Activated B cell treated with CpG ODN at 0.5 μM for 24 hours (primary cell): Measurements from ENCODE around the gene NFYB. TPM values are rescaled to one million over a fixed set of nuclear protein-coding genes. Genes with fewer than 3 reads are reported as not detected.

Experiments
- ATAC-seq: fragments of 200-7000 bp; cut with Tn5 transposase; one replicate; pipeline ENCODE4 v1.10.0; 2021; ENCODE audit warnings: low read depth, mild to moderate bottlenecking, moderate library complexity
- CTCF ChIA-PET: fragments of 350-600 bp; sonication (Branson Sonifier 250); formaldehyde crosslinking; loops from one replicate; lab custom pipeline; 2021; ENCODE audit warnings: antibody characterized with exemption; lab: Charles Lee
- POLR2A ChIA-PET: fragments of 350-600 bp; sonication (Branson Sonifier 250); formaldehyde crosslinking; loops from one replicate; lab custom pipeline; 2021; ENCODE audit warnings: antibody characterized with exemption; lab: Charles Lee
- DNase-seq: peaks from one replicate; pipeline ENCODE4 v3.0.0; 2022
- H3K27ac Mint-ChIP-seq: one replicate; pipeline ENCODE4 v1.8.0; 2020; ENCODE audit warnings: mixed read lengths
- H3K27me3 Mint-ChIP-seq: one replicate; pipeline ENCODE4 v1.8.0; 2021; ENCODE audit warnings: mixed read lengths
- H3K36me3 Mint-ChIP-seq: one replicate; pipeline ENCODE4 v1.8.0; 2021; ENCODE audit warnings: low read depth, mixed read lengths
- H3K4me1 Mint-ChIP-seq: one replicate; pipeline ENCODE4 v1.8.0; 2021; ENCODE audit warnings: mixed read lengths
- H3K4me3 Mint-ChIP-seq: one replicate; pipeline ENCODE4 v1.8.0; 2020; ENCODE audit warnings: mild to moderate bottlenecking, mixed read lengths
- H3K9me3 Mint-ChIP-seq: one replicate; pipeline ENCODE4 v1.8.0; 2020; ENCODE audit warnings: mixed read lengths
- CTCF ChIP-seq: fragments of 200-600 bp; IDR thresholded peaks from one replicate; pipeline ENCODE4 v1.8.0; 2022; ENCODE audit warnings: antibody characterized with exemption, mild to moderate bottlenecking
- intact Hi-C: fragments of 100-400 bp; cut with micrococcal nuclease; formaldehyde crosslinking; loops from one replicate; pipeline ENCODE4 v1.15.1; 2024
- total RNA-seq: library from RNA; stranded (reverse); gene quantifications from 2 replicates; pipeline ENCODE4 v1.2.3, GENCODE V29; 2022

The NFYB gene
- total RNA-seq, 1 donor from 2014 or later, result 17.0 TPM

- Mint-ChIP-seq H3K36me3 (no peaks in the 10 kb centered on the region), H3K4me3 (no peak overlapping the region), H3K27ac (no peak overlapping the region), H3K9me3 (no peaks in the 10 kb centered on the region), H3K27me3 (peaks cover 17% of the 10 kb centered on the region), H3K4me1 (peaks cover 6% of the 10 kb centered on the region)
- no peak for DNase-seq
- TF ChIP-seq CTCF, result no peak
- no peak for ATAC-seq
- intact Hi-C loops, result no loop called here
- CTCF ChIA-PET, result no interaction called here
- POLR2A ChIA-PET, result no interaction called here
These were observed 14.8 kb upstream of the NFYB start for GRCh38 chr12:104152685-104153241.

GRCh38 chr12:104150416-104150815 lies 12.4 kb upstream of the NFYB start:
- Mint-ChIP-seq H3K27ac (no peak overlapping the region), H3K36me3 (no peaks in the 10 kb centered on the region), H3K4me3 (no peak overlapping the region), H3K27me3 (peaks cover 19% of the 10 kb centered on the region), H3K9me3 (peaks cover 4% of the 10 kb centered on the region), H3K4me1 (peaks cover 7% of the 10 kb centered on the region)
- DNase-seq (no peak), ATAC-seq (no peak)
- TF ChIP-seq CTCF, result no peak
- intact Hi-C loops, result no loop called here
- CTCF ChIA-PET, result no interaction called here
- POLR2A ChIA-PET, result no interaction called here

GRCh38 chr12:104147346-104147745 lies 9.3 kb upstream of the NFYB start:
- peaks cover 19% of the 10 kb centered on the region for H3K27me3 Mint-ChIP-seq
- peaks cover 6% of the 10 kb centered on the region for H3K9me3 Mint-ChIP-seq
- H3K27ac Mint-ChIP-seq, result no peak overlapping the region
- intact Hi-C loops, result no loop called here
- POLR2A ChIA-PET, result no interaction called here
- no peak for DNase-seq
- no peak for ATAC-seq
- no peaks in the 10 kb centered on the region for H3K36me3 Mint-ChIP-seq
- CTCF ChIA-PET, result no interaction called here
- no peak overlapping the region for H3K4me3 Mint-ChIP-seq
- TF ChIP-seq CTCF, result no peak
- H3K4me1 Mint-ChIP-seq, result peaks cover 1% of the 10 kb centered on the region

GRCh38 chr12:104143918-104144317 lies 5.9 kb upstream of the NFYB start:
- CTCF ChIA-PET, result no interaction called here
- H3K4me1 Mint-ChIP-seq, result peaks cover 1% of the 10 kb centered on the region
- POLR2A ChIA-PET, result no interaction called here
- intact Hi-C loops, result no loop called here
- no peak for TF ChIP-seq CTCF
- H3K9me3 Mint-ChIP-seq, result peaks cover 6% of the 10 kb centered on the region
- H3K27ac Mint-ChIP-seq, result no peak overlapping the region
- no peaks in the 10 kb centered on the region for H3K36me3 Mint-ChIP-seq
- peaks cover 5% of the 10 kb centered on the region for H3K27me3 Mint-ChIP-seq
- ATAC-seq (no peak), DNase-seq (no peak)
- H3K4me3 Mint-ChIP-seq, result no peak overlapping the region

- DNase-seq, result no peak
- ATAC-seq, result no peak
- ChIA-PET CTCF (no interaction called here), POLR2A (no interaction called here)
- intact Hi-C loops, result no loop called here
- Mint-ChIP-seq H3K4me3 (no peak overlapping the region), H3K27me3 (peaks cover 1% of the 10 kb centered on the region), H3K27ac (no peak overlapping the region), H3K36me3 (no peaks in the 10 kb centered on the region), H3K4me1 (peaks cover 6% of the 10 kb centered on the region), H3K9me3 (peaks cover 6% of the 10 kb centered on the region)
- TF ChIP-seq CTCF, result no peak
These were observed 5.0 kb upstream of the NFYB start for GRCh38 chr12:104143002-104143401.
